GM21423 (cell line): ENCODE data around the gene ARHGEF40.

Source experiments
- ATAC-seq: cut with Tn5 transposase; IDR thresholded peaks from one replicate; pipeline ENCODE4 v1.9.1; 2021; ENCODE audit warnings: mild to moderate bottlenecking, moderate library complexity; ENCODE audit not compliant: unreplicated experiment

Gene ARHGEF40

DNA sequence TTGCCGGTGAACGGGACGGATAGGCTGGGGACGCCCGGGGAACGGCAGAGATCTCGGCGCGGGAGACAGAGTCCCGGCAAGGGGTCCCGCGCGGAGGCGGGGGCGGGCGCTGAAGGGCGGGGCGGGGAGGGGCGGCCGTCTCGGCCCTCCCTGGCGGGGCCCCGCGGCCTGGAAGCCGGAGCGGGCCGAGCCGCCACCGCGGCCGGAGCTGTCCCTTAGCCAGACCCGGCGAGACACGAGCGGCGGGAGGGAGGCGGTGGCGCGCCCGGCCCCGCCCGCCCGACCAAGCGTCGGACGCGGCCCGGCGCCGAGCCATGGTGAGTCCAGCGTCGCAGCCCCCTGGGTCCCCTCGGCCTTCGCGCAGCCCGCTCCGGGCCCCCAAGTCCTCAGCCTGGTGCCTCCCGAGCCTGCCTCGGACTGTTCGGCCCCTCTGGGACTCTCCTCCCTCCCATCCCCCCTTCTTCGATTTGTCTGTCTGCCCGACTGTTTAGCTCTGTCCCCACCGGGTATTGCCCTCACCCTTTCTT lies at the start of gene ARHGEF40:
ARHGEF40 (plus strand) TSS at position 222 of the 527 bp plus-strand sequence; CDS start at position 315, 93 bp downstream.
- ATAC-seq, result no peak

DNA sequence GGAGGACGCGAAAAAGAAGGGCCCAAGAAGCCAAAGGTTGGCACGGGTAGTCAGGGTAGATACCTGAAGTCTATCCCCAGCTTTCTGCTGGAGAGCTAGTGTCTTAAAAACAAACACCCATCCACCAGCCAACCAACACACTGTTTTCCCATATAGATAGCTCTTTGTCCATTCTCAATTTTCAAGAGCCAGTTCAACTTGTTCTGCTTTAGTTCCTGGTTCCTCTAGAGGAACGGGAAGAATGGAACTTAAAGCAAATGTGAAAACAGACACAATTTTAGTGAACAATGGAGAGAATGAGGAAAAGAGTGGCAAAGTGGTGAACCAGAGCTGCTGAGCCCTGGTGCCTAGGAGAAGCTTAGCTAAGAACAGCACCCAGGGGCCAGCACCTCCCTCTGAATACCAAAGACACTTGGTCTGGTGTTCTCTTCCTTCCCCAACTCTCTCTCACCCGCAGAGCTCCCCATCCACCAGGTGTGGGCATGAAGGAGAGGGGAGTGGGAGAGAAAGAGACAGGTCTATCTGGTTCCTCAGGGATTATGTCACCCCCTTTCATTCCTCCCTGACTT lies 49.0 kb upstream of the ARHGEF40 start:
- no peak for ATAC-seq

GRCh38 chr14:21022686-21023085 lies 47.4 kb upstream of the ARHGEF40 start:
- no peak for ATAC-seq

GRCh38 chr14:21023174-21023573 lies 46.9 kb upstream of the ARHGEF40 start:
- ATAC-seq, result no peak

DNA sequence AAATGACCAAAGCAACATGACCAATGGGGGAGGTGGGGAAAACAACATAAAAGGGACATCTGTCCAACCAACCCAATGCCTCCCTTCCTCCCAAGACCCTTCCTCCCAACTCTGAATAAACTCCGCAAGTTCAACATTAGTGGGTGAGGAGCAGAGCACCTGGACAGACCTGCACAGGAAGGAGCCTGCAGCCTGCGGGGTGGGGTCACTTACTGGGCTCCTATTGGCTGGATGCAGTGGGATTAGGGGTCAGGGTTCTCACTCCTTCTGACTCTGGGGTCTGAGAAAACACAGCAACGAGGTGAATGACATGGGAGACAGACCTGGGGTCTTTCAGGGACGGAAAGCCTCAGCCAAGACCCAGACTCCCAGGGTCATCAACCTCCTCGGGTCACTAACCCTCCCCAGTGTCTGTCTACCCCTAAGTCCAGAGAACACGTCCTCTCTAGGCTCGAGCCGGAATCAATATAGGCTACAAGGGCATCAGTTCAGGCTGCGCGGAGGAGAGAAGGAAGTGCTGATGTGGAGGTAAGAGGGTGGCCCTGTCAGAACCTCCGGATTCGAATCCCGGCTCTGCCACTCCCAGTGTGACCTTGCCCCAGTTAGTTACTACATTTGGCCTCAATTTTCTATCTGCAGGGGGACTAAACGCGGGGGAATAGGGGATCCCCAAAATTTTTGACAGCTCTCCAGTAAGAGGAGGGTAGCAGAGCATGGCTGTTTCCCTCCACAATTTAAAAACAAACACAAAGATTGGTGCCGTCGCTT lies 46.1 kb upstream of the ARHGEF40 start:
- ATAC-seq, result no peak

DNA sequence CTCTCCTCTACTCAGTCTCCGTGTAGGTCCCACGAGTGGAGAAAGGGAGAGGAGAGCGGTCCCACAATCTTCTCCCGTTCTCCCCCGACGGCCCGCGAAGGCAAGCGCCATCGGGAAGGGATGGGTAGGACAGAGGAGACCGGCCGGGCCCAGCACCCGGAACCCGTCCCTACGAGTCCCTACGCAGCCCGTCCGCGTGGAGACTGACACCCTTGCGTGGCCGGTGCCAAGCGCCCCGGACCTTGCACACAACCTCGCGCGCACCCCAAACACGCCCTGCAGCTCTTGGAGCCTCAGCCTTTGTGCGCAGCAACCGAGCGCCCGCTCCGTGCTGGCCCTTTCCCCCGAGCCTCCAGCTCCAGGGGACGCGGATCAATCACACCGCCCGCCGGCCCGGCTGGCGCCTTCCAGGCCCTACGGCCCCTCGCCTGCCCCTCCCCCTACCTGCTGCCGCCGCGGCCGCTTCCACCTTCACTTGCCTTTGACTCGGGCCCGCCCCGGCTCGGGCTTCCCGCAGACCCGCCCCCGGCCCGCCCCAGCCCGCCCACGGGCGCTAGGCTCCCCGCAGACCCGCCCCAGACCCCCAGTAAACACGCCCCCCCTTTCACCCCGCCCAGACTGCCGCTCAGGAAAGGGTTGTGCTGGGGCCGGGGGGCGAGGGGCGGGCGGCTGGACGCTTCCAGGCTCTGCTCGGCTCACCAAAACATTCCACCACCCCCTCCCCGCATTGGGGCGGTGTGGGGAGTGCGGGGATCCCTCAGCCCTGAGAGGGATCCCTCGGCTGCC lies 45.3 kb upstream of the ARHGEF40 start, which contains the start of gene NDRG2:
NDRG2 (minus strand) TSS at position 477 of the 786 bp plus-strand sequence. CDS start 1,746 bp downstream, outside the sequence.
- no peak for ATAC-seq

- ATAC-seq, result no peak
These were observed 44.5 kb upstream of the ARHGEF40 start for GRCh38 chr14:21025371-21026273.

DNA sequence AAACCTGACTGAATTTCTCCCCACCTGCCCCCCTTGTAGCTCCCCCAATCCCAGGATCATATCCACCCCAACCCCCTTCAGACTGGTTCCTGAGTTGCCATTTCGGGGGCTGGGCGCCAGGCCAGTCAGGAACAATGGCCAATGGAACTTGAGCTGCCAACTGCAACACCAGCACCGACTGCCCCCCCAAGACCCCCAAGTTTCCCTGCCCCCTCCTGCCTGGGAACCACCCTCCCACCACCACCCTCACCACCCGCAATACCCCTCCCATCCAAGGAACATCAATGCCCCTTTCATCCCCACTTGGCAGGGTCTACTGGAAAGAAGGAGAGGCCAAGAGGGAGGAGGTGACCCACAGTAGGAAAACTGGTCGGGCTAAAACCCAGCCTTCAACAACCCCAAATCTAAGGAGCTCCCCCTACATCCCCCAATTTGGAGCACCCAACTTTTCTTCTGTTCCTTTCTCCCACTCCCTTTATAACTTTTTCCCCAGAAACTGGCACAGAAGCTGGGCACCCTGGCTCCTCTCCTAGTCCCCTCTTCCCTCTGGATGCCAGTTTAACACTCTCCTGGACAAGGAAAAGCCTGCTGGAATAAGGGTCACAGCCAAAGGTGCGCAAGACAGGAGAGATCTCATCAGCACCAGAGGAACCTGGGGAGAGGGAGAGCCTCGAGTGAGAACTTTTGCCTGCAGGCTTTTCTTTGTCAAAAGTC lies 43.7 kb upstream of the ARHGEF40 start:
- ATAC-seq, result no peak

DNA sequence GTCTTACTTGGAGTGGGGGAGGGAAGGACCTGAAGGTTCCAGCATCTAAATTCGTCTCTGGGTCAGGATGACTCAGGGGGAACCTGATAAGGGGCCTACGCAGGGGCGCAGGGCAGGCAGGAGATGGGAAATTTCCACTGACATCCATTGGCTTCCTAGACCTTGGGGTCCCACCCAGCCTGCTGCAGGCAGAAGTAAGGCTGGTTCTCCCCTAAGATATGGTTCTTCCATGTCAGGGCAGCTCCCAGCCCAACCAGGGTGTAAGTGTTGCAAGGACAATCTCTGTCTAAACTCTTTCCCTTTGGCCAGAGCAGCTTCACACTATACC lies 43.2 kb upstream of the ARHGEF40 start:
- no peak for ATAC-seq

DNA sequence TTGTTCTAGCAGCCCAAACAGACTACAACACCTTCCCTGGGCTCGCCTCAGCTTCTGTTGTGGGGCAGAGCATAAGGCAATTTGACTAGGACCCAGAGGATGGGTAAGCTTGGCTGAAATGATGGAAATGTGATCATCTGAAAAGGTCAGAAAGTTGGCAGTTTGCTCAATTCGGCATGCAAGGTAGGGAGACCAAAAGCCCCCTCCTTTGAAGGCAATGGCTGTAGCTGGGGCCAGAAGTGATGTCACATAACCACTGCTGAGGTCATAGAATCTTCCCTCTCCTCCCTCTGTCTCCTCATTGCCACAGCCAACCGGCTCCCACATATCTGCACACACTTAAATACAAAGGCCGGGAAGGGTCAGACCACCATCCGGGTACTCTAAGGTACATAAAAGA lies 40.2 kb upstream of the ARHGEF40 start, which contains the start of gene TPPP2:
TPPP2 (plus strand) TSS at position 301 of the 400 bp plus-strand sequence. CDS start 365 bp downstream, outside the sequence.
- ATAC-seq, result no peak

DNA sequence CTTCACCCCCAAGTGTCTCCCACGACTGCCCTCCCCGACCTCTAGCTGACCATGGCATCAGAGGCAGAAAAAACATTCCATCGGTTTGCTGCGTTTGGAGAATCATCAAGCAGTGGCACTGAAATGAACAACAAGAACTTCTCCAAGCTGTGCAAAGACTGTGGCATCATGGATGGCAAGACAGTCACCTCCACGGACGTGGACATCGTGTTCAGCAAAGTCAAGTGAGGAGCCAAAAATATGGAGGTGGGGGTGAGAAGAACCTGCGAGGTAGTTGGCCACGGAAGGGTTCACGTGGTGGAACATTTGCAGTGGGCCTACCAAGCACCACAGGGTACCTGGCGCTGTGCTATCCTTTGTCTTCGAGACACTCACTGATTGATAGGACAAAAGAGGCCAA lies 39.6 kb upstream of the ARHGEF40 start:
- no peak for ATAC-seq

DNA sequence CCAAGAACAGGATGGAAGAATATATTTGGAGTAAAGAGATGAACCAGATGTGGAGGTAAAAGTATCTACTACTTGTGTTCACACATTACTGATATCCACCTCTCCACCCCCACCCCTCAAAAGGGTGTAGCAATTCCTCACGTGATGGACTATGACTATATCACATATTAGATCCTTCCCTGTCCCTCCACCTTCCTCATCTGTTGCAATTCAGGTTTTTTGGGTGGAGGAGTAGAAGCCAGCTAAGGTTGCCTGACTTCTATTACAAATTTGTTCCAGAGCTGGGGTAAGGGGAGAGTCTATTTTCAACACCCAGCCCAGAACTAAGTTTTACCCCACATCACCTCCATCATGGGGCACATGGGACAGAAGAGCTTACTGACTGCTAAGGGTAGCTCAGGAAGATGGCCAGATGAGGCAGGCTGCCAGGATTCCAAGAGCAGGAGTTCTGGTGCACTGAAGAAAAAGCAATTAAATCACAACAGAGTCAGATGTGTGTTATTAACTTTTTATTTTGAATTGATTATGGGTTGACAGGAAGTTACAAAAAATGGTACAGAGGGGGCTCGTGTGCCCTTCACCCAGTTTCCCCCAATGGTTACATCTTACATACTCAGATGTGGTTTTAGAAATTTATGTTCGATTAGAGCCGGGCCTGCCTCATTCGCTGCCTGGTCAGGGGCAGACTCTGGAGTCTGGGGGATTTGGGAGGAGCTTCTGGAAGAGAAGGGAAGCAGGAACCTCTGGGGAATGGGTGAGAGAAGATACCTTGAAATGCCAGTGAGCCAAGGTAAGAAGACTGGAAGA lies 37.6 kb upstream of the ARHGEF40 start:
- no peak for ATAC-seq

DNA sequence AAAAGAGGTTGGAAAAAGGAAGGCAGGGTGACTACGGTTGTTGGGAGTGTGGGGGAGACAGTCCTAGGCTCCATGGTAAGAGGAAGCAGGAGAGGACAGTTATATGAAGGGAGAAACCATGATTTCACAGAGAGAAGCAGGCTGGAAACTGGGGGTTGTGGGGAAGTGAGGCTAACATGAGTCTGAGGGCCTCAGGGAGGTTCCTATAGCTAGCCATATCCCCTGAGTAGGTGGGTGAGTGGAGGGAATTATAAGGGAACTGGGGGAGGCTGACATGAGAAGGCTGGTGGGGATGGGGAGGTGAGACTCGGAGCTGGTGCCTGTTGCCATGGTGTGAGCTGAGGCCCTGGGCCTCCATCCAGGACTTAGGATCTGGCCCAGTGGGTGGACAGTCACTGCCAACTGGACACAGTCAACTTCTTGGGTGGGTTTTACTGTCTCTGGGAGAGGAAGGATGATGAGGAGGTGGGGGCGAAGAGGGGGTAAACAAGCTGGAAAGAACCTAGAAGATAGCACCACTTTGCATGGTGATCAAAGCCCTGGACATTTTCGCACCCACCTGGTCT lies 36.9 kb upstream of the ARHGEF40 start:
- no peak for ATAC-seq

- no peak for ATAC-seq
These were observed 35.4 kb upstream of the ARHGEF40 start, which contains the start of gene RNASE13 for GRCh38 chr14:21034707-21035106. Gene RNASE13, minus strand, starts transcription at chr14:21034807. Its CDS starts 519 bp downstream, at chr14:21034288.

DNA sequence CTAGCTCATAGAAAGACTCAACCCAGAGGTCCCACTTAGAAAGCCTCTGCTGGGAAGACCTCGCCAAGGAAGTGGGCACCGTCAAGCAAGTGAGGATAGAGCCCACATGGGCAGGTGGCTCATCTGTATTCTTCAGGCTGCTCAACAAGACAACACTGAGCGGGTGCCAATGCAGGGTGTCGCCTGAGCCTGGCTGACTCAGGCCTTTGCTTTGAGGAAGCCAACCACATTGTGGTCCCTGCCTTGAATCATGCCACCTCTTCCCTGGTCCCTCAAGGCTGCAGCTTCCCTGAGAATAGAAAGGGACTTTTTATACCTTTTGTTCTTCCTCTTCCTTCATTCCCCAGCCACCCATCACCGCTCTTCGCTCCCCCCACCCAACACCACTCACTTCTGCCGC lies 33.4 kb upstream of the ARHGEF40 start:
- ATAC-seq, result no peak

DNA sequence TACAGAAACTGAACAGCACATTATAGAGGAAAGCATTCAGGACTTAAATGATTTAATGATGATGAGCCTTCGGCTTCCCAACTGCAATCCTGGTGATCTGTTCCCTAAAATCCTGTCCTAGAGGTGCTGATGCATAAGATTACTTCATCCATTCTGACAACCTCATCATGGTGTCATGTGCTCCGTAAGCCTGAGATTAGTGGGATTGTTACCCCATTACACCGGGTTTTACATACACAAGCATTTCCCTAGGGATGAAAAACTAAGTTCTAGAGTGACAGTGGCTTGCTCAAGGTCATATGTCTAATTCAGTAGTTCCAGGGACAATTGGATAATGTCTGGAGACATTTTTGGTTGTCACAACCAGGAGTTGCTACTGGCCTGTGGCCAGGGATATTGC lies 32.9 kb upstream of the ARHGEF40 start:
- ATAC-seq, result no peak

DNA sequence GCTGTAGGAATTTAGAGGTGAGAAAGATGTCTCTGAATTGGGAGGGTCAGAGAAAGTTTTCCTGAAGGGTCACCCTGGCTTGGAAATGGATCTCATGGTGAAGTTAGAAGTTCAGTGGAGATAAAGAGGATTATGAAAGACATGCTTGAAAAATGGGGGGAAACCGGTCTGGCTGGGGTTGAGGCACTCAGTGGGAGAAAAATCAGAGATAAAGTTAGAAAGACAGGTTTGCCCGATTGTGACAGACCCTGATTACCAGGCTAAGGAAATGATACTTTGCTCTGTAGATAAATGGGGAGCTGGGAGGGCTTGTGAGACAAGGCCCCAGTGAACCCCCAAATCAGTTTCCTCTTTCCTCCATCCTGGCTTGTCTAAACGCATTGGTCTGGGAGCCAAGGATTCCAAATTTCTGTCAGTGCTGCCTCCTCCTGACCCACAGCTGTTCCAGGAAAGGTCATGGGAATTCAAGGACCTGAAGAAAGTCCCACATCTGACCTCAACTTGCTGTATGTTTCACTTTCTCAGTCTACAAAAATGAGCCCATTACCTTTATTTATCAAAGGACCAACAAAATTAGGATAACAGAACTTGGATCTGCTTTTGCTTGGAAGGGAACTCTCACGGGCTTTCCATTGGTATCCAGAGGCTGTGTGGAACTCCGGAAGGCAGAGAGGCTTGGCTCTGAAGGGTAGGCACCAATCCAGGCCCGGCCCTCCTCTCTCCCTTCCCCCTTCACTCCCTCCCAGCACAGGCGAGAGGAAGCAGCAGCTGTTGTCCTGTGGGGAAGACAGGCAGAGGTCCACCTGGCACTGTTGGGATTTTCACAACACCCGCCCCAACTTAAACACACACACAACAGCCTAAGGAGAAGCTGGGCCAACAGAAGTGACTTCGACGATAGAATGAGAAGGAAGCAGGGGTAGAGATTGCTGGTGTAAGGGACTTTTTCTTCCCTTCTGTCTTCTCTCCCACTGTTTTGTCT lies 31.4 kb upstream of the ARHGEF40 start:
- ATAC-seq, result no peak
